ENCODE measurements around the gene DYSF.

GRCh38 chr2:71714601-71715240, 261.4 kb downstream of the DYSF start:
- no peak for TF ChIP-seq CTCF (conservative IDR thresholded peaks at IDR 0.05)
- no peak for TF ChIP-seq ZFX (IDR thresholded peaks at IDR 0.05)

All from C4-2B (cell line).